Uterus (tissue), 4 donors: Measurements from ENCODE around the gene PGM1. TPM values are rescaled to one million over a fixed set of nuclear protein-coding genes. Genes with fewer than 3 reads are reported as not detected.

Source experiments
- DNase-seq, 2 donors: peaks; one replicate each; pipeline ENCODE4 v3.0.0-alpha.2; 2019 to 2020
- H3K27ac ChIP-seq, 2 donors: fragments of 200-600 bp; sonication (generic); 1 replicate in 1 of 2; 2 replicates in 1 of 2; pipeline ENCODE4 v1.5.1; 2016 to 2018
- H3K27me3 ChIP-seq, 2 donors: fragments of 200-600 bp; sonication (generic); one replicate each; pipeline ENCODE4 v1.5.1; 2018 to 2019; ENCODE audit warnings: control low read depth in 1 of 2
- H3K36me3 ChIP-seq, 2 donors: fragments of 200-600 bp; sonication (generic); one replicate each; pipeline ENCODE4 v1.5.1; 2019; ENCODE audit warnings: control low read depth in 1 of 2
- H3K4me1 ChIP-seq, 2 donors: fragments of 200-600 bp; sonication (generic); one replicate each; pipeline ENCODE4 v1.5.1; 2018 to 2019; ENCODE audit warnings: control low read depth in 1 of 2
- H3K4me3 ChIP-seq, 2 donors: fragments of 200-600 bp; sonication (generic); 1 replicate in 1 of 2; 2 replicates in 1 of 2; pipeline ENCODE4 v1.5.1; 2018 to 2019; ENCODE audit warnings: mild to moderate bottlenecking in 1 of 2
- H3K9me3 ChIP-seq, 2 donors: fragments of 200-600 bp; sonication (generic); one replicate each; pipeline ENCODE4 v1.5.1; 2019; ENCODE audit warnings: control low read depth in 1 of 2
- CTCF ChIP-seq, 4 experiments: fragments of 200-600 bp in 2 of 4; fragments of 450-650 bp in 2 of 4; sonication (generic) in 2 of 4; IDR thresholded peaks; one replicate each; pipeline ENCODE4 v1.5.1; 2016 to 2019; ENCODE audit warnings: antibody characterized with exemption in 4 of 4, mild to moderate bottlenecking in 2 of 4, moderate library complexity in 1 of 4
- POLR2A ChIP-seq, 2 donors: fragments of 450-650 bp; IDR thresholded peaks; one replicate each; pipeline ENCODE4 v1.6.1; 2016; ENCODE audit warnings: antibody characterized with exemption in 2 of 2, mild to moderate bottlenecking in 1 of 2, moderate library complexity in 1 of 2
- intact Hi-C: fragments of 100-400 bp; cut with DNase I; formaldehyde crosslinking; loops from one replicate; pipeline ENCODE4 v1.15.1; 2023; ENCODE audit warnings: low total_unique reads
- total RNA-seq, 4 donors: library from RNA; depleted of rRNA in 3 of 4; stranded (reverse); fragments of >200 nt in 3 of 4; gene quantifications; one replicate each; pipeline versions ENCODE4 v1.1.0 to v1.2.4, GENCODE V29; 2014 to 2023
- donor health status: DM: yes; HTN: yes; CAD: no.

The PGM1 gene
- total RNA-seq, 4 donors from 2014 or later = 17.9 to 75.8 (median 27.8) TPM

GRCh38 chr1:63693944-63694571 lies 100.8 kb downstream of the PGM1 start:
- Histone ChIP-seq H3K9me3 (no peaks in the 10 kb centered on the region), H3K4me3 (no peak overlapping the region), H3K27me3 (no peaks in the 10 kb centered on the region), H3K4me1 (peaks cover 0 to 4% of the 10 kb centered on the region in 2 donors), H3K36me3 (no peaks in the 10 kb centered on the region), H3K27ac (no peak overlapping the region)
- no peak for DNase-seq
- TF ChIP-seq POLR2A (IDR thresholded peaks at IDR 0.05) = no peak
- no peak for TF ChIP-seq CTCF (IDR thresholded peaks at IDR 0.05)
- intact Hi-C loops = no loop called here

GRCh38 chr1:63698001-63698838 lies 105.0 kb downstream of the PGM1 start:
- Histone ChIP-seq H3K4me3 (no peak overlapping the region), H3K27me3 (no peaks in the 10 kb centered on the region), H3K9me3 (no peaks in the 10 kb centered on the region), H3K36me3 (no peaks in the 10 kb centered on the region), H3K4me1 (no peaks in the 10 kb centered on the region), H3K27ac (peak overlapping the region; percentile 22 to 34)
- no peak for DNase-seq
- TF ChIP-seq POLR2A (IDR thresholded peaks at IDR 0.05) (no peak), CTCF (IDR thresholded peaks at IDR 0.05) (no peak)
- intact Hi-C loops = no loop called here

- intact Hi-C loops = no loop called here
- no peaks in the 10 kb centered on the region for H3K9me3 ChIP-seq
- TF ChIP-seq POLR2A (IDR thresholded peaks at IDR 0.05) = no peak
- no peak for TF ChIP-seq CTCF (IDR thresholded peaks at IDR 0.05)
- DNase-seq = no peak
- H3K4me3 ChIP-seq = no peak overlapping the region
- H3K27me3 ChIP-seq = no peaks in the 10 kb centered on the region
- no peaks in the 10 kb centered on the region for H3K4me1 ChIP-seq
- H3K36me3 ChIP-seq = no peaks in the 10 kb centered on the region
- H3K27ac ChIP-seq = no peak overlapping the region
Observed at GRCh38 chr1:63701187-63701586, 108.0 kb downstream of the PGM1 start.

- H3K27ac ChIP-seq = no peak overlapping the region
Observed at GRCh38 chr1:63703701-63704107, 110.5 kb downstream of the PGM1 start.

More at GRCh38 chr1:63703701-63704107, 110.5 kb downstream of the PGM1 start:
- DNase-seq = no peak
- Histone ChIP-seq H3K9me3 (no peaks in the 10 kb centered on the region), H3K36me3 (no peaks in the 10 kb centered on the region), H3K4me3 (no peak overlapping the region), H3K4me1 (no peaks in the 10 kb centered on the region), H3K27me3 (no peaks in the 10 kb centered on the region)
- TF ChIP-seq CTCF (IDR thresholded peaks at IDR 0.05) (no peak), POLR2A (IDR thresholded peaks at IDR 0.05) (no peak)
- intact Hi-C loops = no loop called here
